T follicular helper cell (primary cell): ENCODE results near the gene ARL17B.
"Not testable (repeated sequence)": the region's sequence is repeated elsewhere in the genome, so short reads cannot be mapped to it uniquely, and the experiment has no call there.

ENCODE experiments used
- DNase-seq: peaks from one replicate; pipeline ENCODE4 v3.0.0-alpha.2; 2020; ENCODE audit warnings: low read depth
- total RNA-seq, 2 experiments: gene quantifications; one replicate each; lab custom pipeline; 2026; lab: John Stamatoyannopoulos, UW

ARL17B gene
- total RNA-seq, result 1.3 to 3.2 reads per million in 2 experiments

GRCh38 chr17:46361755-46362154 is at the start of gene ARL17B:
ARL17B (minus strand) TSS chr17:46361766; CDS start chr17:46358397, 3,369 bp downstream.
- DNase-seq, result peak; percentile 76

- DNase-seq, result not testable (repeated sequence)
Observed at GRCh38 chr17:46409864-46410263, 48.3 kb upstream of the ARL17B start.

- not testable (repeated sequence) for DNase-seq
Observed at GRCh38 chr17:46407155-46407554, 45.6 kb upstream of the ARL17B start.

GRCh38 chr17:46401033-46401787 is 39.6 kb upstream of the ARL17B start:
- not testable (repeated sequence) for DNase-seq

GRCh38 chr17:46400543-46400942 is 39.0 kb upstream of the ARL17B start:
- not testable (repeated sequence) for DNase-seq

- not testable (repeated sequence) for DNase-seq
Observed at GRCh38 chr17:46399993-46400392, 38.4 kb upstream of the ARL17B start.

GRCh38 chr17:46396292-46396691 is 34.7 kb upstream of the ARL17B start:
- not testable (repeated sequence) for DNase-seq

GRCh38 chr17:46393702-46394101 is 32.1 kb upstream of the ARL17B start:
- not testable (repeated sequence) for DNase-seq

GRCh38 chr17:46385491-46385890 is 23.9 kb upstream of the ARL17B start:
- DNase-seq, result not testable (repeated sequence)

GRCh38 chr17:46383118-46383517 is 21.6 kb upstream of the ARL17B start:
- DNase-seq, result not testable (repeated sequence)

- DNase-seq, result not testable (repeated sequence)
Observed at GRCh38 chr17:46373418-46373817, 11.9 kb upstream of the ARL17B start.

GRCh38 chr17:46372236-46373229 is 11.0 kb upstream of the ARL17B start:
- not testable (repeated sequence) for DNase-seq

GRCh38 chr17:46367520-46367919 is 6.0 kb upstream of the ARL17B start:
- DNase-seq, result not testable (repeated sequence)

GRCh38 chr17:46361145-46361735 is 326 bp downstream of the ARL17B start:
- DNase-seq, result not testable (repeated sequence)

GRCh38 chr17:46353856-46354255 is 7.7 kb downstream of the ARL17B start:
- not testable (repeated sequence) for DNase-seq

GRCh38 chr17:46349060-46349459 is 12.5 kb downstream of the ARL17B start:
- not testable (repeated sequence) for DNase-seq

GRCh38 chr17:46348345-46348744 is 13.2 kb downstream of the ARL17B start:
- not testable (repeated sequence) for DNase-seq

- DNase-seq, result not testable (repeated sequence)
Observed at GRCh38 chr17:46342131-46342530, 19.4 kb downstream of the ARL17B start.

- not testable (repeated sequence) for DNase-seq
Observed at GRCh38 chr17:46341220-46341619, 20.3 kb downstream of the ARL17B start.

GRCh38 chr17:46294831-46295230 is 66.7 kb downstream of the ARL17B start, which contains the start of gene LRRC37A:
LRRC37A (plus strand) TSS chr17:46295131; CDS start chr17:46295134, 3 bp downstream.
- DNase-seq, result not testable (repeated sequence)

- DNase-seq, result not testable (repeated sequence)
Observed at GRCh38 chr17:46291618-46292017, 69.9 kb downstream of the ARL17B start.
